HepG2 (cell line): Measurements from ENCODE around the gene ZFHX3. TPM values are rescaled to one million over a fixed set of nuclear protein-coding genes. Genes with fewer than 3 reads are reported as not detected.
A peak's percentile ranks its signal among the peaks of the same experiment; 100 is the strongest.

ENCODE experiments used
- FOXC1 ChIP-seq: sonication (generic); formaldehyde crosslinking; IDR thresholded peaks from 2 replicates; pipeline ENCODE4 v1.8.0; 2022; ENCODE audit warnings: mild to moderate bottlenecking, missing genetic modification reagents, borderline replicate concordance
- FOXO4 ChIP-seq: sonication (generic); formaldehyde crosslinking; conservative IDR thresholded peaks from 2 replicates; pipeline ENCODE4 v1.8.1; 2023; ENCODE audit warnings: missing genetic modification reagents
- GLMP ChIP-seq: sonication (generic); formaldehyde crosslinking; IDR thresholded peaks from 2 replicates; pipeline ENCODE4 v1.9.0; 2021; ENCODE audit warnings: missing genetic modification reagents, mild to moderate bottlenecking, borderline replicate concordance
- GPBP1L1 ChIP-seq: sonication (generic); formaldehyde crosslinking; IDR thresholded peaks from 2 replicates; pipeline ENCODE4 v1.5.0; 2020; ENCODE audit warnings: mild to moderate bottlenecking, missing genetic modification reagents
- HMGA1 ChIP-seq: sonication (generic); formaldehyde crosslinking; conservative IDR thresholded peaks from 2 replicates; pipeline ENCODE4 v1.4.0; 2020; ENCODE audit warnings: missing genetic modification reagents
- HMGXB3 ChIP-seq: sonication (generic); formaldehyde crosslinking; IDR thresholded peaks from 2 replicates; pipeline ENCODE4 v1.4.0; 2020; ENCODE audit warnings: missing genetic modification reagents, borderline replicate concordance
- KDM4B ChIP-seq: sonication (generic); formaldehyde crosslinking; IDR thresholded peaks from 2 replicates; pipeline ENCODE4 v1.4.0; 2020; ENCODE audit warnings: missing genetic modification reagents
- PHF20 ChIP-seq: sonication (generic); formaldehyde crosslinking; IDR thresholded peaks from 2 replicates; pipeline ENCODE4 v1.5.0; 2020; ENCODE audit warnings: mild to moderate bottlenecking, missing genetic modification reagents
- PHF5A ChIP-seq: IDR thresholded peaks from one replicate; pipeline ENCODE4 v1.6.1; 2018; ENCODE audit warnings: low read depth, missing genetic modification reagents; ENCODE audit not compliant: unreplicated experiment
- TRIM22 ChIP-seq: fragments of 450-650 bp; IDR thresholded peaks from 2 replicates; pipeline ENCODE4 v1.6.1; 2017
- ZBTB38 ChIP-seq: sonication (generic); formaldehyde crosslinking; IDR thresholded peaks from 2 replicates; pipeline ENCODE4 v1.5.1; 2020; ENCODE audit warnings: mild to moderate bottlenecking, missing genetic modification reagents
- ZGPAT ChIP-seq: IDR thresholded peaks from 2 replicates; pipeline ENCODE4 v1.6.1; 2016; ENCODE audit warnings: mild to moderate bottlenecking
- ZNF234 ChIP-seq: sonication (generic); formaldehyde crosslinking; conservative IDR thresholded peaks from 2 replicates; pipeline ENCODE4 v1.5.1; 2020; ENCODE audit warnings: mild to moderate bottlenecking, missing genetic modification reagents
- ZNF44 ChIP-seq: sonication (generic); formaldehyde crosslinking; IDR thresholded peaks from 2 replicates; pipeline ENCODE4 v1.5.1; 2020; ENCODE audit warnings: mild to moderate bottlenecking, missing genetic modification reagents
- ZNF710 ChIP-seq: sonication (generic); formaldehyde crosslinking; IDR thresholded peaks from 2 replicates; pipeline ENCODE4 v1.5.0; 2020; ENCODE audit warnings: mild to moderate bottlenecking, missing genetic modification reagents, borderline replicate concordance
- ZNF83 ChIP-seq: sonication (generic); formaldehyde crosslinking; IDR thresholded peaks from 2 replicates; pipeline ENCODE4 v1.4.0; 2020; ENCODE audit warnings: missing genetic modification reagents, mild to moderate bottlenecking, borderline replicate concordance
- polyA plus RNA-seq, 8 experiments: library from polyadenylated mRNA; depleted of rRNA in 3 of 8; stranded (reverse) in 7 of 8; unstranded in 1 of 8; fragments of >200 nt; fragmentation: Illumina TruSeq in 4 of 8; extraction: Trizol in 4 of 8; gene quantifications; 2 replicates each; pipeline versions ENCODE4 v1.2.1 to v1.2.3, GENCODE V29; 2011 to 2016; ENCODE audit warnings: low read depth in 4 of 8, missing spikeins in 1 of 8, mixed read lengths in 1 of 8; ENCODE audit not compliant: insufficient read depth in 1 of 8
- total RNA-seq, 5 experiments: library from RNA; depleted of rRNA; stranded (reverse); fragments of >200 nt; fragmentation: Illumina TruSeq; extraction: Trizol; gene quantifications; 2 replicates each; pipeline ENCODE4 v1.2.3, GENCODE V29; 2016; ENCODE audit warnings: low read depth in 1 of 5

The ZFHX3 gene
- total and polyA plus RNA-seq, 2 of the 13 experiments (the other 11 are each of a cell fraction or from before 2014, with no cell fraction given) = 5.0 to 6.0 TPM

GRCh38 chr16:72879846-72880245 lies 168.1 kb downstream of the ZFHX3 start (continued):
- TF ChIP-seq ZBTB38 = peak; percentile 79; the same call in 1 of the 2 replicates
- TF ChIP-seq FOXC1 (CRISPR knock-in tag) = no peak
- no peak for TF ChIP-seq ZNF83
- TF ChIP-seq TRIM22 = no peak
- TF ChIP-seq GPBP1L1 (CRISPR knock-in tag) = no peak
- TF ChIP-seq ZNF710 = no peak
- no peak for TF ChIP-seq GLMP (CRISPR knock-in tag)
- TF ChIP-seq PHF20 = no peak
- no peak for TF ChIP-seq KDM4B (CRISPR knock-in tag)
- TF ChIP-seq ZNF234 = no peak
- TF ChIP-seq HMGA1 = no peak
- TF ChIP-seq ZNF44 (CRISPR knock-in tag) = no peak
- TF ChIP-seq HMGXB3 (CRISPR knock-in tag) = no peak
- no peak for TF ChIP-seq PHF5A (CRISPR knock-in tag)
- no peak for TF ChIP-seq FOXO4 (CRISPR knock-in tag)
- no peak for TF ChIP-seq ZGPAT (CRISPR knock-in tag)
